ENCODE data around the gene VSIG8. TPM values are rescaled to one million over a fixed set of nuclear protein-coding genes. Genes with fewer than 3 reads are reported as not detected.

Gene VSIG8
- total and polyA plus RNA-seq, 2 donors (not counting 1 experiment from before 2014, with no cell fraction given): under 0.01 TPM; not detected in 1

GRCh38 chr1:159869607-159870006, 7.2 kb upstream of the VSIG8 start:
- no peak overlapping the region for H3K4me2 ChIP-seq (ENCODE audit: extremely low read depth, insufficient read depth, low read length)
- no peak overlapping the region for H2AFZ ChIP-seq (ENCODE audit: low read length)
- no peak overlapping the region for H3K4me3 ChIP-seq (replicated peaks in 1 of 4; ENCODE audit: control extremely low read depth in 1 of 4, insufficient read depth in 1 of 4, low read depth in 3 of 4, low read length in 4 of 4)
- H3K9me3 ChIP-seq (ENCODE audit: control insufficient read depth, insufficient read depth, low read depth, low read length): no peaks in the 10 kb centered on the region
- H3K9ac ChIP-seq (ENCODE audit: insufficient read depth, low read length): no peak overlapping the region
- no peaks in the 10 kb centered on the region for H3K79me2 ChIP-seq (ENCODE audit: control insufficient read depth, insufficient read depth, low read length)
- no peaks in the 10 kb centered on the region for H4K20me1 ChIP-seq (ENCODE audit: control insufficient read depth, extremely low read depth, insufficient read depth, low read length)
- TF ChIP-seq CTCF (conservative IDR thresholded peaks at IDR 0.05 in 1 of 2, IDR thresholded peaks at IDR 0.05 in 1 of 2; ENCODE audit: low read depth in 1 of 2, low read length in 2 of 2) (no peak), EZH2 (IDR thresholded peaks at IDR 0.05; ENCODE audit: low read length, missing control alignments) (no peak)
- no peak for DNase-seq (ENCODE audit: low read depth in 2 of 2)
- no peaks in the 10 kb centered on the region for H3K27me3 ChIP-seq (ENCODE audit: control insufficient read depth, insufficient read depth, low read length)
- no peak overlapping the region for H3K27ac ChIP-seq (ENCODE audit: insufficient read depth, low read length)
- H3K36me3 ChIP-seq (ENCODE audit: control insufficient read depth, insufficient read depth, low read length): no peaks in the 10 kb centered on the region
- H3K4me1 ChIP-seq (ENCODE audit: control insufficient read depth, extremely low read depth, insufficient read depth, low read length): peaks cover 12% of the 10 kb centered on the region

- no peak overlapping the region for H3K4me3 ChIP-seq (replicated peaks in 1 of 4; ENCODE audit: control extremely low read depth in 1 of 4, insufficient read depth in 1 of 4, low read depth in 3 of 4, low read length in 4 of 4)
- no peaks in the 10 kb centered on the region for H3K27me3 ChIP-seq (ENCODE audit: control insufficient read depth, insufficient read depth, low read length)
- H4K20me1 ChIP-seq (ENCODE audit: control insufficient read depth, extremely low read depth, insufficient read depth, low read length): no peaks in the 10 kb centered on the region
- no peak overlapping the region for H3K9ac ChIP-seq (ENCODE audit: insufficient read depth, low read length)
- no peak overlapping the region for H3K27ac ChIP-seq (ENCODE audit: insufficient read depth, low read length)
- no peak for TF ChIP-seq CTCF (conservative IDR thresholded peaks at IDR 0.05 in 1 of 2, IDR thresholded peaks at IDR 0.05 in 1 of 2; ENCODE audit: low read depth in 1 of 2, low read length in 2 of 2)
- no peak for TF ChIP-seq EZH2 (IDR thresholded peaks at IDR 0.05; ENCODE audit: low read length, missing control alignments)
- no peaks in the 10 kb centered on the region for H3K9me3 ChIP-seq (ENCODE audit: control insufficient read depth, insufficient read depth, low read depth, low read length)
- no peak overlapping the region for H2AFZ ChIP-seq (ENCODE audit: low read length)
- peaks cover 12% of the 10 kb centered on the region for H3K4me1 ChIP-seq (ENCODE audit: control insufficient read depth, extremely low read depth, insufficient read depth, low read length)
- no peaks in the 10 kb centered on the region for H3K36me3 ChIP-seq (ENCODE audit: control insufficient read depth, insufficient read depth, low read length)
- DNase-seq (ENCODE audit: low read depth in 2 of 2): peak; percentile 40 to 84
- no peak overlapping the region for H3K4me2 ChIP-seq (ENCODE audit: extremely low read depth, insufficient read depth, low read length)
- no peaks in the 10 kb centered on the region for H3K79me2 ChIP-seq (ENCODE audit: control insufficient read depth, insufficient read depth, low read length)
Observed at GRCh38 chr1:159869173-159869572, 6.7 kb upstream of the VSIG8 start.

GRCh38 chr1:159868766-159869165, 6.3 kb upstream of the VSIG8 start:
- no peak overlapping the region for H3K9ac ChIP-seq (ENCODE audit: insufficient read depth, low read length)
- no peak overlapping the region for H2AFZ ChIP-seq (ENCODE audit: low read length)
- no peaks in the 10 kb centered on the region for H3K9me3 ChIP-seq (ENCODE audit: control insufficient read depth, insufficient read depth, low read depth, low read length)
- no peaks in the 10 kb centered on the region for H3K27me3 ChIP-seq (ENCODE audit: control insufficient read depth, insufficient read depth, low read length)
- H3K79me2 ChIP-seq (ENCODE audit: control insufficient read depth, insufficient read depth, low read length): no peaks in the 10 kb centered on the region
- H3K36me3 ChIP-seq (ENCODE audit: control insufficient read depth, insufficient read depth, low read length): no peaks in the 10 kb centered on the region
- peaks cover 12% of the 10 kb centered on the region for H3K4me1 ChIP-seq (ENCODE audit: control insufficient read depth, extremely low read depth, insufficient read depth, low read length)
- no peak overlapping the region for H3K4me2 ChIP-seq (ENCODE audit: extremely low read depth, insufficient read depth, low read length)
- TF ChIP-seq EZH2 (IDR thresholded peaks at IDR 0.05; ENCODE audit: low read length, missing control alignments) (no peak), CTCF (conservative IDR thresholded peaks at IDR 0.05 in 1 of 2, IDR thresholded peaks at IDR 0.05 in 1 of 2; ENCODE audit: low read depth in 1 of 2, low read length in 2 of 2) (no peak)
- no peaks in the 10 kb centered on the region for H4K20me1 ChIP-seq (ENCODE audit: control insufficient read depth, extremely low read depth, insufficient read depth, low read length)
- H3K27ac ChIP-seq (ENCODE audit: insufficient read depth, low read length): no peak overlapping the region
- H3K4me3 ChIP-seq (replicated peaks in 1 of 4; ENCODE audit: control extremely low read depth in 1 of 4, insufficient read depth in 1 of 4, low read depth in 3 of 4, low read length in 4 of 4): no peak overlapping the region
- DNase-seq (ENCODE audit: low read depth in 2 of 2): no peak
